Posterior vena cava (tissue), 2 donors: ENCODE measurements around the gene APOL4. TPM values are rescaled to one million over a fixed set of nuclear protein-coding genes. Genes with fewer than 3 reads are reported as not detected.
"Not testable (repeated sequence)": the region's sequence is repeated elsewhere in the genome, so short reads cannot be mapped to it uniquely, and the experiment has no call there.

Source experiments
- DNase-seq: peaks from one replicate; pipeline ENCODE4 v3.0.0-alpha.2; 2020; ENCODE audit warnings: low spot score
- intact Hi-C, 2 donors: fragments of 100-400 bp; cut with DNase I; formaldehyde crosslinking; loops; one replicate each; pipeline versions ENCODE4 v1.14.1 to v1.14.2; 2022 to 2023
- total RNA-seq, 2 donors: library from RNA; stranded (reverse); fragmentation: NEBNext Ultra II Directional; extraction: Animal tissue kit (Norgen Biotek cat#: 25700); gene quantifications; one replicate each; pipeline ENCODE4 v1.2.1, GENCODE V29; 2021
- donor health status: DM: yes; HTN: yes; CAD: no.
- donor health status: DM: yes; HTN: yes; CAD: no.

APOL4 gene
- total RNA-seq, 2 donors from 2014 or later = 7.5 to 9.5 TPM

DNA sequence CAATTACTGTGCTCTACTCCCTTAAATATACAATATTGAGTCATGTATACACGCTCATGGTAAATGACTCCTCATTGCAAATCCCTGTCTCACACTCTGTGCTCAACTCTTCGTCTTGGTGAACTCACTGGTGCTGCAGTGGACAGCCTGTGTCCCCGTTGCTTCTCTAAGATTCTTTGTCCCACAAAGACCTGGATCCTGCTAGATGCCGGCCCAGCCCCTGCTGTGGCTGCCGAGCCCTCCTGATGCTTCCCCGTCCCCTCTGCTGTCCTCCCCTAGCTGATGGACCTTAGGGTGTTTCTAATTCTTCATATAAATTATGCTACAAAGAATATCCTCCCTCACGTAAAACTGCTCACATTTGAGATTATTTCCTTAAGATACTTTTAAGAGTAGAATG is 32.2 kb upstream of the APOL4 start:
- DNase-seq = no peak
- intact Hi-C loops = no loop called here

- intact Hi-C loops = no loop called here
- no peak for DNase-seq
Observed at GRCh38 chr22:36232715-36233401, 31.2 kb upstream of the APOL4 start.

- DNase-seq = peak; percentile 55
- intact Hi-C loops = not testable (repeated sequence)
Observed at GRCh38 chr22:36231051-36231450, 29.4 kb upstream of the APOL4 start.

GRCh38 chr22:36229649-36230048 is 28.0 kb upstream of the APOL4 start:
- not testable (repeated sequence) for DNase-seq

DNA sequence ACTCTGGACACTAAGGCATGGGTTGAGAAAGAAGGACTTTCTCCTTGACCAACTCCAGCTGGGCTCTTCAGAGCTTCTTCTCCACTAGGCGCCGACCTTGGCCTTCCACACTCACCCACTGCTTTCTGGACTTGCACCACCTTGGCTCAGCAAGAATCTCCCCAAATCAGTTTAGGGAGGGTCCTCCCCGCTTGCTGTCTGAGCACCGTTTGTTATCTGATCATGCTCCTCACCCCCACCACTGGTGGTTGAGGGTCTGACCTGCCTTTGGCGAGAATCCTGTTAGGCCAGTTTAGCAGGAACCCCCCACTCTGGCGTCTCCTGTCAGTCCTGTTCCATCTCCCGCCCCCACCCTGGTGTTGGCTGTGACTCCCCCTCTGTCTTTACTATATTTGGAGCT is 27.3 kb upstream of the APOL4 start:
- intact Hi-C loops = no loop called here
- no peak for DNase-seq

More at GRCh38 chr22:36229649-36230048, 28.0 kb upstream of the APOL4 start:
- intact Hi-C loops = not testable (repeated sequence)

DNA sequence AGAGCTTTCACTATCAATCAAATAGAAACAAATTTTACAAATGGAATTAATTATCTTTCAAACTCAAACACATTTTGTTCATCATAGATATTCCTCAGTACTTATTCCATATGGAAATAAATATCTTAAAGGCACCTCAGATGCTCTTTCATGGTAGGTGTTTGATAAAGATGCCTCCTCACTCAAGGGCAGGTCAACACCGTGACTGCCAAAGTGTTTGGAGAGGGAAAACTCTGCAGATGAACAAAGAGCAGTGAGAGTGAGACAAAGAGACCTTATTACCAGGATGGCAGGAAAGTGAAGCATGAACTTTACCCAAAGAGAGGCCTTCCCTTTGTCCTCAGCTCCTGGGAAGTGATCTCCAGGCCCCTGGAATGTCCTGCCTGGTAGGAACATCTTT is 26.8 kb upstream of the APOL4 start:
- DNase-seq, intact Hi-C loops: not testable (repeated sequence)

GRCh38 chr22:36227806-36228205 is 26.2 kb upstream of the APOL4 start:
- intact Hi-C loops = no loop called here
- DNase-seq = no peak

GRCh38 chr22:36227396-36227795 is 25.8 kb upstream of the APOL4 start:
- DNase-seq = no peak
- intact Hi-C loops = no loop called here

DNA sequence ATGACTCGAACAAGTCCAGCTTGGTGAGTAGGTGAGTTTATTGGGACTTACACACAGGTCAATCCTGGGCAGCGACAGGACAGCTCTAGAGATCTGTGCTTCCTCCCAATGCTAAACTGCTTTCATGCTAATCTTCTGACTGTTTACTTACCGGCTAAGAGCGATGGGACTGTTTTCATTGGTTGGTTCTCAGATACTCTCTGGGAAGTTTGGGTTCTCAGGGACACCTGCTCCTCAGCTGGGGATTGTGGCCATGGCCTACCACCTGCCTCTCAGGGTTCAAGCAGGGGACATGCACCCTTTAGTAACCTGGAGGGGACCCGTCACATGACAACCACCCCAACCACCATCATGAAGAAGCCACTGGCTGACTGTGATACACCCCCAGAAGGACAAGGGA is 24.6 kb upstream of the APOL4 start:
- intact Hi-C loops = no loop called here
- DNase-seq = no peak

- DNase-seq = no peak
- intact Hi-C loops = no loop called here
Observed at GRCh38 chr22:36225333-36225922, 23.8 kb upstream of the APOL4 start.

DNA sequence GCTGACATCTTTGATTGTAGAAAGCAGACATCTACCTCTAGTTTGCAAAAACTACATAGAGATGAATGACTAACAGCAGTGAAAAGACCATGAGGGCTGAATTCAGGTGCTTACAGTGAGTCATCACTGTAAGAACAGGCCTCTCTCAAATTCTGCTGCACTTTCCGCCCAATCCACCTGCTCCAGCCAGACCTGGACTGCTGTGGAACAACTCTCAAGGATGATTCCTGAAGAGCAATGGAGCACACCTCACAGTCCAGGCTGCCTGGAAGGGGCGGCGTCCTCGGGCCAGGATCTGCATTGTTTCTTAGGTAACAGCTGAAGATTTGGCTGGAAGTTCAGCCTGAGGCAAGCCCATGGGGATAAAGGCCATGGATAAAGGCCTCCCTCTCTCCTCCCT is 22.6 kb upstream of the APOL4 start:
- no peak for DNase-seq
- intact Hi-C loops = no loop called here

GRCh38 chr22:36223504-36223903 is 21.9 kb upstream of the APOL4 start:
- intact Hi-C loops = no loop called here
- no peak for DNase-seq

DNA sequence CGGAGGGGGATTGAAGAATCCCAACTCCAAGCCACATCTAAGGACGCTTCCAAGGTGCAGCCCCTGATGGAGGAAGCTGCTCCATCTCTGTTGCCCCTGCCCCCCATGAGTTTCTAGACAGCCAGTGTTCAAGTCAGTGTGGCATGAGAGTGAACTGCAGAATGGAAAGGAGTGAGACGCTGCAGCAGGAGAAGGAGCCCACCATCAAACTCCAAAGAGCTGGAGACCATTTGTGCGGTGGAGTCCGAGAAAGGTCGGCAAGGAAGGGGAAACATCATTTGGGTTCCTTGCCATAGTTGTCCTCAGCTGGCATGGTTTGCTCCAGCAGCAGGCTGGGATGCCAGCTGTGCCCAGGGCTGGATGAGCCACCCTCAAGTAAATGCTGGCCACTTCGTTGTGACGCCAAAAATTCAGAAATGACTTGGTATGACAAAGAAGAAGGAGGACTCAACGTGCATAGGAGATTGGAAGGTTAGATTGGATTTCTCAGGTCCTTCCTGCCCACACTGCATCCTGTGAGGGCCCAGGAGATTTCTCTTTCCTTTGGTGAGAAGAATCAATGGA is 21.4 kb upstream of the APOL4 start:
- intact Hi-C loops = no loop called here

GRCh38 chr22:36221799-36222751 is 20.5 kb upstream of the APOL4 start:
- no peak for DNase-seq

More for the DNA sequence above, 21.4 kb upstream of the APOL4 start:
- no peak for DNase-seq

DNA sequence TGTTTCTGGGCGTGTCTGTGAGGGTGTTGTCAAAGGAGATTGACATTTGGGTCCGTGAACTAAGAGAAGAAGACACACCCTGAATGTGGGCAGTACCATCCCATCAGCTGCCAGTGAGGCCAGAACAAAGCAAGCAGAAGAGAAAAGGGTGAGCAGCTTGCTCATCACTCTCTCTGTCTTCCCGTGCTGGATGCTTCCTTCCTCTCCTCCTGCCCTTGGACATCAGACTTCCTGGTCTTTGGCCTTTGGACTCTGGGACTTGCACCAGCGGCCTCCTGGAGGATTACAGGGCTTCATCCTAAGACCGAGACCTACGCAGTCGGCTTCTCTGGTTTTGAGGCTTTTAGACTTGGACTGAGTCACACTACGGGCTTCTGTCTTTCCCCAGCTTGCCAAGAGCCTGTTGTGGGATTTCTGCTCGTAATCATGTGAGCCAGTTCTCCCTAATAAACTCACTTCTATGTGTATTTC is 18.9 kb upstream of the APOL4 start:
- DNase-seq = no peak
- intact Hi-C loops = no loop called here

More at GRCh38 chr22:36221799-36222751, 20.5 kb upstream of the APOL4 start:
- intact Hi-C loops = no loop called here

DNA sequence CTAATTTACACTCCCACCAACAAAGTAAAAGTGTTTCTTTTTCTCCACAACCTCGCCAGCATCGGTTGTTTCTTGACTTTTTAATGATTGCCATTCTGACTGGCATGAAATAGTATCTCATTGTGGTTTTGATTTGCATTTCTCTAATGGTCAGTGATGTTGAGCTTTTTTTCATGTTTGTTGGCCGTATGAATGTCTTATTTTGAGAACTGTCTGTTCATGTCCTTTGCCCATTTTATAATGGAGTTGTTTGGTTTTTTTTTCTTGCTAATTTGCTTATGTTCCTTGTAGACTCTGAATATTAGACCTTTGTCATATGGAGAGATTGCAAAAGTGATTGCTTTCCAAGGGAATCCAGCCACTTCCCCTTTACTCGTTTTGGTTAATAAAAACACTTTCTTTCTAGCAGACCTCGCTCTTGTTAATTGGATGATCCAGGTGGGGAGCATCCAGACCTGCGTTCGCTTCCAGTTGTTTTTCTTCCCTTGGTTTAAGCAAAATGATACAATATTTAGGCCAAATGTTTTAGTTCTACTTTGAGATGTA is 17.1 kb upstream of the APOL4 start:
- intact Hi-C loops = no loop called here

GRCh38 chr22:36215981-36216380 is 14.4 kb upstream of the APOL4 start:
- DNase-seq = no peak
- intact Hi-C loops = no loop called here

More for the DNA sequence above, 17.1 kb upstream of the APOL4 start:
- DNase-seq = no peak

DNA sequence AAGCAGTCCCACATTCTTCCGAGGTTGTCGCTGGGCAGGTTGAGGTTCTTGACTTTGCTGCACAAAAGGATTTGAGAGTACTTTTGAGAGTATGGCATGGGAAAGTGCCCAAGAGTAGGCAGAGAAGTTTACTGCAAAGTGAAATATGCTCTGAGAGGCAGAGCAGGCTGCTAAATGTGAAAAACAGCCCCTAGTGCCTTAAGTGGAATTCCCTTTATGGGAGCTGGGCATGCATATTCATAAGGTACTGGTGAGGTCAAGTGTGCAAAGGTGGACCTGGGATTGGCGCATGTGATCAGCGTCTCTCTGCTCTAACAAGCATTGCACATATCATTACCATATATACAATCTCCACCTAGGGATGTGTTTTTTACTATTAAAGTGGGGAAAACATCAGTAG is 12.0 kb upstream of the APOL4 start:
- intact Hi-C loops = no loop called here
- no peak for DNase-seq

- intact Hi-C loops = no loop called here
- no peak for DNase-seq
Observed at GRCh38 chr22:36212901-36213300, 11.3 kb upstream of the APOL4 start.
